Measurements from ENCODE around the gene NAA25.

DNA sequence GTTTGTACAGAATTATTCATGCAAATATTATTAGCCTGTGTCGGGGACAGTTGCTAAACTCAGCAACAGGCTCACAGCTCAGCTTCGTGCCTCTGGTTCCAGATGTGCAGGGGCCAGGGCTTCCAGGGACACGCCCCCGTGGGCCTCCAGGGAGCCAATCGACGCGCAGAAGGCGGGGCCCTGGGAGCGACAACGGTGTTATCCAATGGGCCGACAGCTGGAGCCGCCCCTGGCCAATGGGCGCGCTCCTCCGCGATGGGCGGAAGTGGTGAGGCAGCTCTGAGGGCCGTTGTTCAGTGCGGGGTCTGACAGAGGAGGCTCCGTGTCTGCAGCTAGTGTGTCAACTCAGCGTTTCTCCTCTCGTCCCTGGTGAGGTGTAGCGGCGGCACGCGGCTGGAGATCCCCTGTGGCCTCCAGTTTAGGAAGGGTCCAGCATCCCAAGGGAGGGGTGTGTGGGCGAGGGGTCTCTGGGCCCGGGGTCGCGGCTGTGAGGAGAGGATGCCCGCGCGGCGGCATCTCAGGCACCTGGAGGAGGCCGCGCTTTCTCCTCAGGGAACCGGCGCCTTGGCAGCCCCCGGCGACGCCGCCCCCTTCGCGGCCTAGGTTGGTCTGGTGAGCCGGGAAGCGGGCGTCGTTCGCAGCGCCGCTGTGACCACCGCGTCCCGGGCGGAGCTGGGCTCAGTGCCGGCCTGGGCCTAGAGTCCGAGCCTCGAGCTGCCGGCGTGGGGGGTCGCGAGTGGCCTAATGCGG lies 16.8 kb upstream of the NAA25 start, which contains the start of gene TRAFD1:
- TF ChIP-seq, protein P1, sequence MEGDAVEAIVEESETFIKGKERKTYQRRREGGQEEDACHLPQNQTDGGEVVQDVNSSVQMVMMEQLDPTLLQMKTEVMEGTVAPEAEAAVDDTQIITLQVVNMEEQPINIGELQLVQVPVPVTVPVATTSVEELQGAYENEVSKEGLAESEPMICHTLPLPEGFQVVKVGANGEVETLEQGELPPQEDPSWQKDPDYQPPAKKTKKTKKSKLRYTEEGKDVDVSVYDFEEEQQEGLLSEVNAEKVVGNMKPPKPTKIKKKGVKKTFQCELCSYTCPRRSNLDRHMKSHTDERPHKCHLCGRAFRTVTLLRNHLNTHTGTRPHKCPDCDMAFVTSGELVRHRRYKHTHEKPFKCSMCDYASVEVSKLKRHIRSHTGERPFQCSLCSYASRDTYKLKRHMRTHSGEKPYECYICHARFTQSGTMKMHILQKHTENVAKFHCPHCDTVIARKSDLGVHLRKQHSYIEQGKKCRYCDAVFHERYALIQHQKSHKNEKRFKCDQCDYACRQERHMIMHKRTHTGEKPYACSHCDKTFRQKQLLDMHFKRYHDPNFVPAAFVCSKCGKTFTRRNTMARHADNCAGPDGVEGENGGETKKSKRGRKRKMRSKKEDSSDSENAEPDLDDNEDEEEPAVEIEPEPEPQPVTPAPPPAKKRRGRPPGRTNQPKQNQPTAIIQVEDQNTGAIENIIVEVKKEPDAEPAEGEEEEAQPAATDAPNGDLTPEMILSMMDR (IDR thresholded peaks at IDR 0.05): no peak
- peak; percentile 53 to 94 for TF ChIP-seq POLR2A (IDR thresholded peaks at IDR 0.05)
